Measurements from ENCODE around the gene LRRC45.
A peak's percentile ranks its signal among the peaks of the same experiment; 100 is the strongest.
"Not testable (repeated sequence)": the region's sequence is repeated elsewhere in the genome, so short reads cannot be mapped to it uniquely, and the experiment has no call there.

The LRRC45 gene

DNA sequence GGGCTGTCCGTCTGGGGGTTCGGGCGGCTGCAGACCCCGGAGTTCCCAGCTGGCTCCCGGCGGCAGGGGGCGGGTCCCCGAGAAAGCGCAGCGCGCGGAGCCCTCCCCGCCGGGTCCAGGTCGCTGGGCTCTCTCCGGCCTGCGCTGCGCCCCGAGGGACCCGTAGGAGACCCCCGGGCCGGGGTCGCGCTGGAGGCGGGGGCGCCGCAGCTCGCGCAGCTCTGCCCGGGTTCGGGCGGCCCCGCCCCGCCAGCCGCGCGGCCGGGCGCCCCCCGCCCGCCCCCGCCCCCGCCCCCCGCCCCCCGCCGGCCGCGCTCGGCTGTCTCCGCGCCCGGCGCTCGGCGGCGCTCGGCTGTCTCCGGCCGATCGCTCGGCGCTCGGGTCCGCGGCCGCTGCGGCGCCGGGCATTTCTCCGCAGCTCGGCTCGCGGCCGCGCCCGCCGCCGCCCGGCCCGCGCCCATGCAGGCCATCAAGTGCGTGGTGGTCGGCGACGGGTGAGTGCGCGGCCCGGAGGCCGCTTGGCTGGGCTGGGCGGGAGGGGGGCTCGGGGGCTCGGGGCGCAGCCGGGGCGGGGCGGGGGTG, 8.3 kb downstream of the LRRC45 start, which contains the start of gene RAC3:
Gene RAC3, plus strand, starts transcription at position 376 of the 582 bp plus-strand sequence. Its CDS starts 84 bp downstream, at position 460.
- Mint-ChIP-seq H3K4me3 (peak within 1 kb of the TSS; percentile 88), H3K27me3 (no peaks in the 10 kb centered on the region), H3K9me3 (no peaks in the 10 kb centered on the region), H3K27ac (peak within 1 kb of the TSS; percentile 59), H3K36me3 (no peaks in the 10 kb centered on the region), H3K4me1 (peaks cover 18% of the 10 kb centered on the region)

GRCh38 chr17:82031885-82032627, 9.0 kb downstream of the LRRC45 start:
- peak overlapping the region; percentile 60 for H3K4me3 Mint-ChIP-seq
- no peaks in the 10 kb centered on the region for H3K36me3 Mint-ChIP-seq
- no peaks in the 10 kb centered on the region for H3K27me3 Mint-ChIP-seq
- peaks cover 18% of the 10 kb centered on the region for H3K4me1 Mint-ChIP-seq
- no peaks in the 10 kb centered on the region for H3K9me3 Mint-ChIP-seq
- H3K27ac Mint-ChIP-seq: no peak overlapping the region

- Mint-ChIP-seq H3K4me3 (no peak overlapping the region), H3K4me1 (peaks cover 24% of the 10 kb centered on the region), H3K27ac (no peak overlapping the region)
Observed at GRCh38 chr17:82033359-82034085, 10.4 kb downstream of the LRRC45 start.

GRCh38 chr17:82034371-82035011, 11.4 kb downstream of the LRRC45 start:
- Mint-ChIP-seq H3K9me3 (no peaks in the 10 kb centered on the region), H3K4me1 (peaks cover 31% of the 10 kb centered on the region), H3K4me3 (no peak overlapping the region), H3K36me3 (no peaks in the 10 kb centered on the region), H3K27me3 (no peaks in the 10 kb centered on the region), H3K27ac (no peak overlapping the region)

More at GRCh38 chr17:82033359-82034085, 10.4 kb downstream of the LRRC45 start:
- H3K9me3 Mint-ChIP-seq: no peaks in the 10 kb centered on the region
- H3K27me3 Mint-ChIP-seq: no peaks in the 10 kb centered on the region
- no peaks in the 10 kb centered on the region for H3K36me3 Mint-ChIP-seq

DNA sequence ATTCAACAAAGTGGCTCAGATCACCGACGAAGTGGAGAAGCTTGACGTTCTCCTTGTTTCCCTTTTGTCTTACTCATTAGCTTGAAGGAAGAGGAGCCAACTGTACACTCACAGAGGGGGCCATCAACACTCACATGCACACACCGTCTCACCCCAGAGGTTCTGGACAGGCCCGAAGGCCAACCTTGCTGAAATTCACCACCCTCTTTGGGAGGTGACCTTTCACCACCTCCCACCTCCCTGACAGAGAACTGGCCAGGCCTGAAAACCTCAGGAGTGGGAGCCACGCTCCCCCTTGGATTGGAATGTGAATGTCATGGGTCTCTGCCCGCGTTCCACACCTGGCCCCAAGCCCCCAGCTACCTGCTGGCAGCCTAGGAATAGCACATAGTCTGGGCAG, 12.4 kb downstream of the LRRC45 start:
- Mint-ChIP-seq H3K27me3 (no peaks in the 10 kb centered on the region), H3K4me1 (peaks cover 28% of the 10 kb centered on the region), H3K27ac (no peak overlapping the region), H3K36me3 (no peaks in the 10 kb centered on the region), H3K4me3 (peak overlapping the region; percentile 31), H3K9me3 (no peaks in the 10 kb centered on the region)

DNA sequence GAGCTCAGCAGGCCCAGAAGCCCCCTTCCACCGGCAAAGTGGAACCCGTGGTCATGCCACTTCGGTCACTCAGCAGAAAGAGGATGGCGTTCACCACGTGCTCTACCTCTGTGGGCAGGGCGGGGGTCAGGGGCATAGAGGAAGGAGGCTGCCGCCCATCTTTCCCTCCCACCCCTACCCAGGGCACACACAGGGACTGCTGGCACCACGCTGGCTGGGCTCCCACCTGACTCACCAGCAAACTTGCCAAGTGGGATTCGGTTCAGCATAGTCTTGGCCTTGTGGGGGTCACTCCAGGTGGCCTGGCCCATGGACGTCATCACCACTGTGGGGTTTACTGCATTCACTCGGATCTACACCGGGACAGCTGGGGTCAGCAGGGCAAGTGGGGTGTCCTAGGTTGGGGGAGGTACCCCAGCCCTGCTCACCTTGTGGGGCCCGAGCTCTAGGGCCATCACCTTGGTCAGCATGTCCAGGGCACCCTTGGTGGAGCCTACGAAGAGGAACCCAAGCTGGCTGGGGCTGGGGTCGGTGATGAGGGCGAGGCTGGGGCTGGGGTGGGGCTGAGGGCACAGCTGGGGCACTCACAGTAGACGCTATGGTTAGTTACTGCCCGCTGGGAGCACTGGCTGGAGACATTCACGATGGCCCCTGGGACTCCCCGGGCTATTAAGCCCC, 13.0 kb downstream of the LRRC45 start:
- H3K27ac Mint-ChIP-seq: no peak overlapping the region
- H3K4me3 Mint-ChIP-seq: peak overlapping the region; percentile 70

GRCh38 chr17:82036634-82037091, 13.6 kb downstream of the LRRC45 start:
- no peaks in the 10 kb centered on the region for H3K9me3 Mint-ChIP-seq
- H3K4me1 Mint-ChIP-seq: peaks cover 28% of the 10 kb centered on the region
- H3K27me3 Mint-ChIP-seq: no peaks in the 10 kb centered on the region
- no peaks in the 10 kb centered on the region for H3K36me3 Mint-ChIP-seq
- H3K4me3 Mint-ChIP-seq: peak overlapping the region; percentile 70
- no peak overlapping the region for H3K27ac Mint-ChIP-seq

More for the DNA sequence above, 13.0 kb downstream of the LRRC45 start:
- Mint-ChIP-seq H3K9me3 (no peaks in the 10 kb centered on the region), H3K36me3 (no peaks in the 10 kb centered on the region), H3K27me3 (no peaks in the 10 kb centered on the region), H3K4me1 (peaks cover 28% of the 10 kb centered on the region)

GRCh38 chr17:82037092-82037888, 14.2 kb downstream of the LRRC45 start, which contains the start of gene DCXR:
Gene DCXR (minus strand): TSS chr17:82037697. CDS start chr17:82037682, 15 bp downstream.
- no peaks in the 10 kb centered on the region for H3K9me3 Mint-ChIP-seq
- H3K4me3 Mint-ChIP-seq: peak within 1 kb of the TSS; percentile 88
- H3K4me1 Mint-ChIP-seq: peaks cover 28% of the 10 kb centered on the region
- no peaks in the 10 kb centered on the region for H3K27me3 Mint-ChIP-seq
- peak within 1 kb of the TSS; percentile 86 for H3K27ac Mint-ChIP-seq
- no peaks in the 10 kb centered on the region for H3K36me3 Mint-ChIP-seq

DNA sequence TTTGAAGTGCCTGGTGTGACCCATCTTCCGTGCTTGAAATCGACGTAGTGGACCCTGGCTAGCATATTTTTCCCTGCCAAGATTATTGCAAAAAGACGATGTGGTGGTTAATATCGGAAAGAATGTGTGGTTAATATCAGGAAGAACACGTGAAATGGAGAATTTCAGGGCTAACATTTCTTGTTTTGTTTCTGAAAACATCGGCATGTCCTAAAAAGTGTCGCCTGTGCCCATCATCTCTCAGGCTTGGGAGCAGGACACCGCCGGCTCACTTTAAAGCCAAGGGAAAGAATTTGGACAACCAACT, 14.7 kb downstream of the LRRC45 start:
- Mint-ChIP-seq H3K27ac (peak overlapping the region; percentile 86), H3K9me3 (no peaks in the 10 kb centered on the region), H3K36me3 (no peaks in the 10 kb centered on the region), H3K27me3 (no peaks in the 10 kb centered on the region), H3K4me3 (peak overlapping the region; percentile 88), H3K4me1 (peaks cover 28% of the 10 kb centered on the region)

DNA sequence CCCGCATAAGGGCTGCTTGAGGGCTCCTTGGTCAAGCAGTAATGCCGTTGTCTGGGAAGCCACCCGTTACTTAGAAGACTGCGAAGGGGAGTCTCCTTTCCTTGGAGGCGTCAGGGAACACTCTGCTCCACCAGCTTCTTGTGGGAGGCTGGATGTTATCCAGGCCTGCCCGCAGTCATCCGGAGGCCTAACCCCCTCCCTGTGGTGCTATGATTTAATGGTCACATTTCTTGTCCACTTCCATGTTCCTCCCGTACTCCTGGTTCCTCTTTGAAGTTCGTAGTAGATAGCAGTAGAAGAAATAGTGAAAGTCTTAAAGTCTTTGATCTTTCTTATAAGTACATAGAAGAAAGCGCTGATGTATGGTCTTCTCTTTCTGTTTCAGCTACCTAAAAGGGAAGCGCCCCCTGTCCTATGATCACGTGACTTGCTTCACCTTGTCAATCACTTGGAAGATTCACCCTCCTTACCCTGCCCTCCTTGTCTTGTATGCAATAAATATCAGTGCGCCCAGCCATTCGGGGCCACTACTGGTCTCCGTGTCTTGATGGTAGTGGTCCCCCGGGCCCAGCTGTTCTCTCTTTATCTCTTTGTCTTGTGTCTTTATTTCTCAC, 15.8 kb downstream of the LRRC45 start:
- H3K27ac Mint-ChIP-seq: not testable (repeated sequence)
- peak overlapping the region; percentile 15 for H3K4me3 Mint-ChIP-seq

DNA sequence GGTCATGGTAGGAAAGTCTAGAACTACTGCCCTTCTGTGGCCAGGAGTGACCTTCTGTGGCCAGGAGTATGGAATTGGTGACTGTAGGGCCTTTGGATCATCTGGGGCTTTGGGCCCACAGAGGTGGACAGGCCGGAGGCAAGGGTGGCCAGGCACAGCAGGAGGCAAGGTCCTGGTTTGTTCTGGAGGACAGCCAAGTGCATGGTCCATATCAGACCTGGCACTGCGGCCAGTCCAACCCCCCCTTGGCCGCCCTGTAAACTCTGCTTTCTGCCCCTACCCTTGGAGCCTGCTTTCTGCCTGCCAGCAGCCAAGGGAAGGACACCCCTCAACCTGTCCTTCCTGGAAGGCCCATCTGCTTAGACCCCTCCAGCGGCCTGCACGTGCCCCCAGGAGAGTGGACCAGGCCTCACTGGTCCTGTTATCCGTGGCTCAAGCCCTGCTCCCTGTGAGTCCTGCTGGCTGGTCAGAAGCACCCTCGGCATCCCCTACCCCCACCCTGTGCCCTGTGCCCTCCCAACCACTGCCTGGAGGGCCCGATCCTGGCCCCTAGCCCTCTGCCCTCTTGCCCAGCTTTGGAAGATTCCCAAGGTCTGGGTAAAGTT, 16.7 kb downstream of the LRRC45 start:
- H3K4me3 Mint-ChIP-seq: no peak overlapping the region
- H3K36me3 Mint-ChIP-seq: no peaks in the 10 kb centered on the region
- no peaks in the 10 kb centered on the region for H3K27me3 Mint-ChIP-seq
- H3K9me3 Mint-ChIP-seq: no peaks in the 10 kb centered on the region
- H3K4me1 Mint-ChIP-seq: peaks cover 28% of the 10 kb centered on the region
- H3K27ac Mint-ChIP-seq: peak overlapping the region; percentile 35

More for the DNA sequence above, 15.8 kb downstream of the LRRC45 start:
- H3K27me3 Mint-ChIP-seq, H3K9me3 Mint-ChIP-seq, H3K36me3 Mint-ChIP-seq: not testable (repeated sequence)
- peaks cover 28% of the 10 kb centered on the region for H3K4me1 Mint-ChIP-seq

DNA sequence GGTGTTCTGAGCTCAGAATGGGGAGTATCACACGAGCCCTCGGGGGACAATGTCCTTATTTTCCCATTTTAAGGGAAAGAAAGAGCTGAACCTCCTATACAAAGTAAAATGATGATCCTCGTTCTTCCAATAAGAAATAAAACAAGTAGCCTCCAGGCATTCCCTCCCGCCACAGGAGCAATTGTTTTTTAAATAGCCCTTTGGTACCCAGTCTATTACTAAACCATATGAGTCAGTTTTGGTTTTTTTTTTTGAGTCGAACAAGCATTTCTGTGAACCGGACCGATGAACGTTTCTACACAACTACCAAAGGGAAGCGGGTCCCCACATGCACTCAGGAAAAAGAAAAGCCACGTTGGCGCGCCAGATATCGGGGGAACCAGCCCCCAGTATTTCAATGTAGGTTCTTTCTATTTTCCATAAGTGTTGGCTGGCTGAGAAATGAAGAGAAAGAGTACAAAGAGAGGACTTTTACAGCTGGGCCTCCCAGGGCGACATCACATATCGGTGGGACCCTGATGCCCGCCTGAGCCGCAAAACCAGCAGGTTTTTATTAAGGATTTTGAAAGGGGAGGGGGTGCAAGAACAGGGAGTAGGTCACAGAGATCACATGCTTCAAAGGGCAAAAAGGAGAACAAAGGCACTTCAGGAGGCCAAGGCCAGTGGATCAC, 18.2 kb downstream of the LRRC45 start:
- Mint-ChIP-seq H3K4me3 (no peak overlapping the region), H3K27me3 (no peaks in the 10 kb centered on the region), H3K4me1 (peaks cover 14% of the 10 kb centered on the region), H3K9me3 (no peaks in the 10 kb centered on the region), H3K27ac (no peak overlapping the region), H3K36me3 (no peaks in the 10 kb centered on the region)

DNA sequence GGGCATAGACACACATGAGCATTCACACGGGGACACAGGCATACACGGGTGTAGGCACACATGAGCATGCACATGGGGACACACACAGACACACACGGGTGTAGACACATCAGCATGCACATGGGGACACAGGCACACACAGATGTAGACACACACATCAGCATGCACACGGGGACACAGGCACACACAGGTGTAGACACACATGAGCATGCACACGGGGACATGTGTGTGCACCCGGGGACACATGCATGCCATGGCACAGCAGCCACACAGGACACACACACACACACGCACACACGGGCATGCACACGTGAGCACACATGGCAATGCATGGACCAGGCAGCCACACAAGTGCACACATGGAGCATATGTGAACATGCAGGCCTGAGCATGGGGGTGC, 19.5 kb downstream of the LRRC45 start:
- no peaks in the 10 kb centered on the region for H3K27me3 Mint-ChIP-seq
- H3K4me3 Mint-ChIP-seq: no peak overlapping the region
- H3K4me1 Mint-ChIP-seq: peaks cover 13% of the 10 kb centered on the region
- no peaks in the 10 kb centered on the region for H3K9me3 Mint-ChIP-seq
- H3K27ac Mint-ChIP-seq: no peak overlapping the region
- no peaks in the 10 kb centered on the region for H3K36me3 Mint-ChIP-seq
